OCI-LY3 (cell line): ENCODE measurements around the gene ANKLE1.

Experiments used
- H2AFZ ChIP-seq: fragments of 200-600, 300-600 bp; shearing (Covaris generic); 2 replicates; pipeline ENCODE4 v1.6.0; 2014; ENCODE audit warnings: antibody characterized with exemption, low read depth, low read length
- H3K27ac ChIP-seq: fragments of 200-600, 300-600 bp; sonication (generic); 2 replicates; pipeline ENCODE4 v1.5.1; 2014; ENCODE audit warnings: mild to moderate bottlenecking, low read length, moderate library complexity, mixed read lengths
- H3K27me3 ChIP-seq: fragments of 200-600, 300-600 bp; sonication (generic); 2 replicates; pipeline ENCODE4 v1.6.1; 2014; ENCODE audit warnings: low read depth, low read length, mixed read lengths
- H3K36me3 ChIP-seq: fragments of 200-600, 300-600 bp; sonication (generic); replicated peaks from 2 replicates; pipeline ENCODE3; 2014; ENCODE audit warnings: low read depth, low read length, mixed read lengths
- H3K4me1 ChIP-seq: fragments of 300-600, 200-600 bp; sonication (generic); 2 replicates; pipeline ENCODE4 v1.6.1; 2014; ENCODE audit warnings: low read length, mixed read lengths
- H3K4me2 ChIP-seq: fragments of 200-600, 300-600 bp; sonication (generic); 2 replicates; pipeline ENCODE4 v1.6.1; 2014; ENCODE audit warnings: low read length, mixed read lengths
- H3K4me3 ChIP-seq: fragments of 300-600, 200-600 bp; sonication (generic); 2 replicates; pipeline ENCODE4 v1.5.1; 2014; ENCODE audit warnings: antibody characterized with exemption, mild to moderate bottlenecking, low read length, moderate library complexity
- H3K79me2 ChIP-seq: fragments of 300-600, 200-600 bp; shearing (Covaris generic); 2 replicates; pipeline ENCODE4 v1.6.1; 2014; ENCODE audit warnings: mild to moderate bottlenecking, low read length, mixed read lengths
- H3K9ac ChIP-seq: fragments of 300-600, 200-600 bp; shearing (Covaris generic); 2 replicates; pipeline ENCODE4 v1.6.0; 2014; ENCODE audit warnings: mild to moderate bottlenecking, low read length, moderate library complexity
- H3K9me3 ChIP-seq: fragments of 200-600, 300-600 bp; shearing (Covaris generic); 2 replicates; pipeline ENCODE4 v1.6.1; 2014; ENCODE audit warnings: low read length, mixed read lengths; ENCODE audit not compliant: insufficient read depth
- H4K20me1 ChIP-seq: fragments of 200-600, 300-600 bp; sonication (generic); 2 replicates; pipeline ENCODE4 v1.6.1; 2016; ENCODE audit warnings: low read length, mixed read lengths; ENCODE audit not compliant: insufficient read depth
- CTCF ChIP-seq: fragments of 200-600, 300-600 bp; sonication (generic); IDR thresholded peaks from 2 replicates; pipeline ENCODE4 v1.5.1; 2014; ENCODE audit warnings: antibody characterized with exemption, low read length, low read depth
- EZH2phosphoT487 ChIP-seq: fragments of 200-600 bp; shearing (Covaris generic); IDR thresholded peaks from 2 replicates; pipeline ENCODE4 v1.6.1; 2018; ENCODE audit warnings: antibody characterized with exemption, mixed run types, low read depth

Gene ANKLE1

GRCh38 chr19:17244618-17245534 is 36.8 kb upstream of the ANKLE1 start:
- Histone ChIP-seq H3K27me3 (peaks cover 4% of the 10 kb centered on the region; the same call in 1 of the 2 replicates), H3K27ac (no peak overlapping the region), H3K79me2 (peaks cover 27% of the 10 kb centered on the region; the same call in 1 of the 2 replicates), H3K9ac (peak overlapping the region; percentile 75), H3K36me3 (no peaks in the 10 kb centered on the region), H3K4me2 (peak overlapping the region; percentile 85), H3K4me3 (peak overlapping the region; percentile 89), H2AFZ (no peak overlapping the region), H3K4me1 (peaks cover 18% of the 10 kb centered on the region), H4K20me1 (peaks cover 16% of the 10 kb centered on the region; the same call in 1 of the 2 replicates), H3K9me3 (no peaks in the 10 kb centered on the region)
- no peak for TF ChIP-seq CTCF

GRCh38 chr19:17245535-17245984 is 36.1 kb upstream of the ANKLE1 start, which contains the start of gene NR2F6:
NR2F6 (minus strand) TSS chr19:17245919; CDS start chr19:17245220, 699 bp downstream.
- peaks cover 27% of the 10 kb centered on the region; the same call in 1 of the 2 replicates for H3K79me2 ChIP-seq
- no peak for TF ChIP-seq EZH2phosphoT487
- no peak for TF ChIP-seq CTCF
- no peaks in the 10 kb centered on the region for H3K36me3 ChIP-seq
- H3K9ac ChIP-seq, result peak within 1 kb of the TSS; percentile 93
- H2AFZ ChIP-seq, result peak within 1 kb of the TSS; percentile 71
- H3K4me1 ChIP-seq, result peaks cover 18% of the 10 kb centered on the region
- H3K27me3 ChIP-seq, result peaks cover 4% of the 10 kb centered on the region; the same call in 1 of the 2 replicates
- H3K9me3 ChIP-seq, result no peaks in the 10 kb centered on the region
- H3K27ac ChIP-seq, result peak within 1 kb of the TSS; percentile 72
- H4K20me1 ChIP-seq, result peaks cover 16% of the 10 kb centered on the region; the same call in 1 of the 2 replicates
- H3K4me3 ChIP-seq, result peak within 1 kb of the TSS; percentile 89
- H3K4me2 ChIP-seq, result peak within 1 kb of the TSS; percentile 90

- H3K9ac ChIP-seq, result peak overlapping the region; percentile 93
- H3K36me3 ChIP-seq, result no peaks in the 10 kb centered on the region
- peak overlapping the region; percentile 84 for H3K4me3 ChIP-seq
- H4K20me1 ChIP-seq, result peaks cover 9% of the 10 kb centered on the region; the same call in 1 of the 2 replicates
- TF ChIP-seq EZH2phosphoT487 (no peak), CTCF (no peak)
- H2AFZ ChIP-seq, result peak overlapping the region; percentile 71
- H3K4me2 ChIP-seq, result peak overlapping the region; percentile 90
- peaks cover 18% of the 10 kb centered on the region for H3K4me1 ChIP-seq
- H3K27ac ChIP-seq, result peak overlapping the region; percentile 72
- H3K27me3 ChIP-seq, result peaks cover 4% of the 10 kb centered on the region; the same call in 1 of the 2 replicates
- peaks cover 27% of the 10 kb centered on the region; the same call in 1 of the 2 replicates for H3K79me2 ChIP-seq
- H3K9me3 ChIP-seq, result no peaks in the 10 kb centered on the region
Observed at GRCh38 chr19:17246681-17247425, 34.8 kb upstream of the ANKLE1 start.
